Measurements from ENCODE around the gene MAST4.

GRCh38 chr5:67187006-67187715 is 591.0 kb downstream of the MAST4 start:
- TF ChIP-seq EZH2 (IDR thresholded peaks at IDR 0.05) (no peak), POLR2AphosphoS5 (IDR thresholded peaks at IDR 0.05; ENCODE audit: borderline replicate concordance, low read depth, low read length) (no peak)

Measured in SK-N-MC (cell line).